GM12875 (cell line): Measurements from ENCODE around the gene CLDN15.
A peak's percentile ranks its signal among the peaks of the same experiment; 100 is the strongest.

Source experiments
- H3K4me3 ChIP-seq: one replicate; pipeline ENCODE4 v1.5.1; 2011; ENCODE audit warnings: low read depth, low read length, control low read depth
- TF ChIP-seq, protein P1 (sequence below): IDR thresholded peaks from 2 replicates; pipeline ENCODE4 v1.5.1; 2011; ENCODE audit warnings: low read depth, mild to moderate bottlenecking, control low read depth, inconsistent platforms, low read length, moderate library complexity, borderline replicate concordance; ENCODE audit not compliant: insufficient read depth

Gene CLDN15

DNA sequence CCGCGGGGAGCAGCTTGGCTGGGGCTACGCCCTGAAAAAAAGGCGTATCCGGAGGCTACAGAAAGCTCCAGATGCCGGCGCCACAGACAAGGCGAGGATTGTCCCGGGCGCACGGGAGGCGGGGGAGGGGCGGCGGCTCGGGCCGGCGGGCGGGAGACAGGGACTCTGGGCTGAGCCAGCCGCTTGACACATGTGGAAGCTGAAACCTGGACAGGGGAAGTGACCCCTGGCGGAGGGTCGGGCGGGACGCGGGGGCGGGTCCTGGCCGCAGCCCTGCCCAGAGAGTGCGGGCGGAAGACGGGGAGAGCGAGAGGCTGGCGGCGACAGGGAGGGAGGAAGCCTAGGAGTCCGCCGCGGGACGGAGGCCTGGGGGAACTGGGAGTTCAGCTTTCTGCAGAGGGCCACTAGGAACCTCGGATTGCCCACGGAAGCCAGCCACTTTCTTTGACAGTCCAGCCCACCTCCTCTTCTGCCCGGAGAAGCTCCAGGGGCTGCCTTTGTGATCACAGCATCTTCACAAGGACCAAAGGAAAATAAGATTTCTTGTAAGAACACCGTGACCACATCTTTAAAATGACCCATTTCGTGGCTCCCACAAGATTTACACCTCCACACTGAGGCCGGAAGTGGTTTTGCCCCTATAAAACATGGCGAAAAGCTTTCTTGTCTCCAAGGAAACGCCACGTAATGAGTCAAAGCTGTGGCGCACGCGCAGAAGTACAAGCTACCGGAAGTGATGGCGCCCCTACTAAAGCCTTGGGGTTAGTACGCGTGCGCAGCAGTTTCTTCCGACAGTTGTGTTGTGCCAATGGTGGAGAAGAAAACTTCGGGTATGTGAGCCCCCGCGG, 20.0 kb downstream of the CLDN15 start, which contains the start of the genes PLOD3 and ZNHIT1:
Gene PLOD3, minus strand, starts transcription at position 194 of the 848 bp plus-strand sequence. CDS start 307 bp downstream, outside the sequence.
Gene ZNHIT1, plus strand, starts transcription at position 778 of the 848 bp plus-strand sequence. Its CDS starts 31 bp downstream, at position 809.
- TF ChIP-seq, protein P1, sequence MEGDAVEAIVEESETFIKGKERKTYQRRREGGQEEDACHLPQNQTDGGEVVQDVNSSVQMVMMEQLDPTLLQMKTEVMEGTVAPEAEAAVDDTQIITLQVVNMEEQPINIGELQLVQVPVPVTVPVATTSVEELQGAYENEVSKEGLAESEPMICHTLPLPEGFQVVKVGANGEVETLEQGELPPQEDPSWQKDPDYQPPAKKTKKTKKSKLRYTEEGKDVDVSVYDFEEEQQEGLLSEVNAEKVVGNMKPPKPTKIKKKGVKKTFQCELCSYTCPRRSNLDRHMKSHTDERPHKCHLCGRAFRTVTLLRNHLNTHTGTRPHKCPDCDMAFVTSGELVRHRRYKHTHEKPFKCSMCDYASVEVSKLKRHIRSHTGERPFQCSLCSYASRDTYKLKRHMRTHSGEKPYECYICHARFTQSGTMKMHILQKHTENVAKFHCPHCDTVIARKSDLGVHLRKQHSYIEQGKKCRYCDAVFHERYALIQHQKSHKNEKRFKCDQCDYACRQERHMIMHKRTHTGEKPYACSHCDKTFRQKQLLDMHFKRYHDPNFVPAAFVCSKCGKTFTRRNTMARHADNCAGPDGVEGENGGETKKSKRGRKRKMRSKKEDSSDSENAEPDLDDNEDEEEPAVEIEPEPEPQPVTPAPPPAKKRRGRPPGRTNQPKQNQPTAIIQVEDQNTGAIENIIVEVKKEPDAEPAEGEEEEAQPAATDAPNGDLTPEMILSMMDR: no peak
- H3K4me3 ChIP-seq: peak within 1 kb of the TSS; percentile 72

DNA sequence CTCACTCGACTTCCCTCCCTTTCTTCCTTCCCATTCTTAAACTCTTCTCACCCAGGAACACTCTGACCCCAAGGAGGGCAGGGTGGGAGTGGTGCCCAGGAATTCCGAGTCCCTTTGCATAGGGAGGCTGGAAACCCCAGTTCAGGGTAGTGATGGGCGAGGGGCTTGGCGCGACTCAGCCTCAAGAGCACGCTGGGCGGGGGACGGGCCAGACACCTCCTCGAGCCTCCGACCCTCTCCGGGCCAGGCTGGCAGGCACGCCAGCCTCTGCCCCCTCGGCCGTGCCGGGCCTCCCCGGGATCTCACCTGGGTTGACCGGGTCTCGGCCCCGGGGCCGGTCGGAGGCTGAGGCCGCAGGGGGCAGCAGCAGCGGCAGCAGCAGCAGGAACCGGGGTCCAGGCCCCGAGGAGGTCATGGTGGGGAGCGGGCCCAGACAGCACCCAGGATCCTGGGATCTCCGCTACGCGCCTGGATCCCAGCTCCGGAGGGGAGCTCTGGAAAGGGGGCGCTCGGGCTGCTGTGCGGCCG, 20.7 kb downstream of the CLDN15 start:
- peak overlapping the region; percentile 72 for H3K4me3 ChIP-seq
- TF ChIP-seq, protein P1: peak; percentile 20; the same call in 1 of the 2 replicates

DNA sequence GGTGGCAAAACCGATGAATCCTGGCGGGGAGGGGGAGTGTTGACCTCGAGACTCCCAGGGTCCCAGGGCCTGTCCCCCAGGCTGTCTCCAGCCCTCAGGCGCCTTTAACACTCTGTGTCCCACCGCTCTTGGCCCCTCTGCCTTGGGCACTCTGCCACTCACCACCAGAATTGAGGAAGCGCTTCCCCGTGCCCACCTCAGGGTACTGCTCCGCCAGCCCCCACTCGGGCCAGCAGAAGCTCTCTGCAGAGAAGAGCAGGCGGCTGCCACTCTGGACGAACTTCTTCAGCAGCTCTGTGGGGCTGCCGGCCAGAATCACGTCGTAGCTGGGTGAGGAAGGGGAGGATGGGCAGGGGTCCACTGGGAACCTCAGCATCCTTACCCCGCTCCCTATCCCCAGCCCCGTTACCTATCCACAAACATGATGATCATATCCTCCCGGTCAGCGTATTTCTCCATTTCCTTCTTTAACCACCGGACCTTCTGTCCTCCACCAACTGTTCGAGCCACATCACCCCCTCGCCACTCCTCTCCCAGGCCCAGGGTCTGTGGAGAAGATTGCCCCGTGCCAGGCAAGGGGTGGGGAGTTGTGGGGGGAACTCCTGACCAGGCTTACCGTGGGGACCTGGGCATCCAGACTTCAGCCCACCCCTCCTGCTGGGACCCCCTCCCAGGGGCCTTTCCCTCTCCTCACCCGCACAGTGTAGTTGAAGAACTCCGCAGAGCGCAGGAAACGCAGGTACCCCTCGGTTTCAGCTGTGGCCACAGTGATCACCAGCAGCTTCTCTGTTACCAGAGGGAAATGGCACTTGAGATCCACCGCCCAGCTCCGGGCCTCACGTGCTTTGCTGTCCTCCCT, 21.4 kb downstream of the CLDN15 start:
- TF ChIP-seq, protein P1: no peak
- peak overlapping the region; percentile 72 for H3K4me3 ChIP-seq

DNA sequence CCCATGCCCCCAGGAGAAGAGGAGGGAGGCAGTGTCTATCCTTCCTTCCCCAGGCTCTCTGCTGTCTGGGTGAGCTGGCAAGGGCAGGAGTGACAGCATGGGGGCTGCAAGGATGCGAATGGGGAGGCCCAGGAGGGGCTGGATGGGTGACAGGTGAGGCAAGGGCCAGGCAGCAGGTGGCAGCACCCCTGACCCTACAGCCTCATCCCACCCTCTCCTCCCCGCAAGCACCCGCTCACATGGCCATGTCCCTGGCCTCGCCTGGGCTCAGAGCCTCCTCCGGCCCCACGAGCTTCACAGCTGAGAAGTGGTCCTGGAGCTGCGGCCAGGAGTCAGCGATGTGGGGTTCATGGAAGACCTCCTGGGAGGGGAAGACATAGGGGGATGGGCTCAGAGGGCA, 25.6 kb downstream of the CLDN15 start:
- no peak overlapping the region for H3K4me3 ChIP-seq
- TF ChIP-seq, protein P1: no peak

DNA sequence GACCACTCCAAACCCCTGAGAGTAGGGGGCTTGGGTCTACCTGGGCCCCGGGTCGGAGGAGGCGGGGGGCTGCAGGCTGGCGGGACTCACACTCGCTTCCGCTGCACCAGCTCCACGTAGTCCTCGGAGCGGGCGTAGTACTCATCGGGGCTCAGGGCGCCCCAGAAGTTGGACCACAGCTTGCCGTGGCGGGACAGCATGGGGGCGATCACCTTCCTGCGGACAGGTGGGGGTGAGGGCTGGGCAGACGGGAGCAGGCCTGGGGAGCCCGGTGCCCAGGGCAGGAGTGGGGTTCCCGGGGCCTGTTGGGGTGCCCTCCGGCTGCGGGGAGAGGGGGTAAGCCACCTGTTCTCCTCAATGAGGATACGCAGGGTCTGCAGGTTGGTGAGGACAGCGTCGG, 26.1 kb downstream of the CLDN15 start:
- TF ChIP-seq, protein P1: no peak

DNA sequence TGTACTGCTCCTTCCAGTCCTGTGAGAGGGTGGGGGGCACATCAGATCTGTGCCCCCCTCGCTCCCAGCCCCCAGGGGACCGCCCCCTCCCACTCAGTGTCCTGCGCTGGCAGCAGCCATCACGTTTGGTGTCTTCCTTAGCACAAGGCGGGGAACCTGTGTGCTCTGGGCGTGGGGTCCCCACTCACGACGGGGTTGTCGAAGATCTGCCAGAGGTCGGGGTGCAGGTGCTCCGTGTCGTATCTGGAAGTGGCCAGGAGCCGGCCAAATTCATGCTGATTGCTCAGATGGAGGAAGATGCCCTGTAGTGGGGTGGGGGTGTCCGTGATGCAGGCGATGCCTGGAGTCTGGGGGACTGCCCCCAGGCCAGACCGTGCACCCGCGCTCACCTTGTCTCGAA, 27.5 kb downstream of the CLDN15 start:
- TF ChIP-seq, protein P1: no peak
- H3K4me3 ChIP-seq: no peak overlapping the region

More for the DNA sequence above, 26.1 kb downstream of the CLDN15 start:
- H3K4me3 ChIP-seq: no peak overlapping the region
